HEK293 (cell line): ENCODE results near the gene UBE2V1.

Source experiments
- CTCF ChIA-PET: fragments of 350-600 bp; formaldehyde crosslinking; extraction: SDS; loops from one replicate; lab custom pipeline; 2021; ENCODE audit warnings: antibody characterized with exemption; lab: Yijun Ruan, JAX
- POLR2A ChIA-PET: fragments of 300-600 bp; formaldehyde crosslinking; extraction: SDS; loops from one replicate; lab custom pipeline; 2020; ENCODE audit warnings: antibody characterized with exemption, inconsistent platforms; lab: Yijun Ruan, JAX
- H3K27ac ChIP-seq: fragments of 200-500 bp; sonication (Bioruptor generic); 2 replicates; pipeline ENCODE4 v1.5.1; 2014; ENCODE audit warnings: low read depth, low read length, control low read depth, inconsistent platforms; ENCODE audit errors: extremely low read depth
- H3K36me3 ChIP-seq, 2 experiments: fragments of 200-500 bp in 1 of 2; sonication (Bioruptor generic) in 1 of 2; 1 replicate in 1 of 2; 2 replicates in 1 of 2; pipeline ENCODE4 v1.5.1; 2014 to 2017; ENCODE audit warnings: inconsistent platforms in 2 of 2, low read length in 2 of 2; ENCODE audit not compliant: control insufficient read depth in 2 of 2, insufficient read depth in 1 of 2
- H3K4me1 ChIP-seq: fragments of 200-500 bp; sonication (Bioruptor generic); 2 replicates; pipeline ENCODE4 v1.5.1; 2014; ENCODE audit warnings: mild to moderate bottlenecking, low read length, inconsistent platforms; ENCODE audit not compliant: control insufficient read depth, insufficient read depth
- H3K4me3 ChIP-seq: 2 replicates; pipeline ENCODE4 v1.5.1; 2011; ENCODE audit warnings: low read depth, mild to moderate bottlenecking, control low read depth, low read length, moderate library complexity
- H3K9me3 ChIP-seq: fragments of 200-500 bp; sonication (Bioruptor generic); 2 replicates; pipeline ENCODE4 v1.5.1; 2014; ENCODE audit warnings: low read depth, low read length, inconsistent platforms; ENCODE audit not compliant: control insufficient read depth, insufficient read depth
- GLI2 ChIP-seq: fragments of 450-650 bp; formaldehyde crosslinking; IDR thresholded peaks from 2 replicates; pipeline ENCODE4; 2017; ENCODE audit warnings: missing biosample characterization, missing genetic modification characterization, low read depth, borderline replicate concordance
- PRDM10 ChIP-seq: fragments of 450-650 bp; formaldehyde crosslinking; IDR thresholded peaks from 2 replicates; pipeline ENCODE4 v1.5.1; 2016; ENCODE audit warnings: missing biosample characterization, missing genetic modification characterization
- PRDM6 ChIP-seq: fragments of 450-650 bp; formaldehyde crosslinking; IDR thresholded peaks from 2 replicates; pipeline ENCODE4 v1.5.1; 2017; ENCODE audit warnings: missing biosample characterization, missing genetic modification characterization
- ZBTB21 ChIP-seq: fragments of 450-650 bp; formaldehyde crosslinking; IDR thresholded peaks from 2 replicates; pipeline ENCODE4 v1.5.1; 2017; ENCODE audit warnings: missing biosample characterization, missing genetic modification characterization
- ZEB2 ChIP-seq: fragments of 450-650 bp; formaldehyde crosslinking; IDR thresholded peaks from 2 replicates; pipeline ENCODE4 v1.5.1; 2016; ENCODE audit warnings: missing biosample characterization, missing genetic modification characterization
- ZNF146 ChIP-seq: fragments of 450-650 bp; formaldehyde crosslinking; IDR thresholded peaks from 2 replicates; pipeline ENCODE4 v1.5.1; 2016; ENCODE audit warnings: missing biosample characterization, missing genetic modification characterization
- ZNF157 ChIP-seq: fragments of 450-650 bp; formaldehyde crosslinking; IDR thresholded peaks from 2 replicates; pipeline ENCODE4 v1.5.1; 2016; ENCODE audit warnings: missing biosample characterization, missing genetic modification characterization
- ZNF169 ChIP-seq: fragments of 450-650 bp; formaldehyde crosslinking; IDR thresholded peaks from 2 replicates; pipeline ENCODE4 v1.5.1; 2016; ENCODE audit warnings: missing biosample characterization, missing genetic modification characterization
- ZNF239 ChIP-seq: fragments of 450-650 bp; formaldehyde crosslinking; IDR thresholded peaks from 2 replicates; pipeline ENCODE4 v1.5.1; 2016; ENCODE audit warnings: missing biosample characterization, missing genetic modification characterization
- ZNF404 ChIP-seq: fragments of 450-650 bp; formaldehyde crosslinking; IDR thresholded peaks from 2 replicates; pipeline ENCODE4 v1.5.1; 2017; ENCODE audit warnings: missing biosample characterization, missing genetic modification characterization
- ZNF416 ChIP-seq: fragments of 450-650 bp; formaldehyde crosslinking; IDR thresholded peaks from 2 replicates; pipeline ENCODE4 v1.5.1; 2016; ENCODE audit warnings: missing biosample characterization, missing genetic modification characterization
- ZNF510 ChIP-seq: fragments of 450-650 bp; formaldehyde crosslinking; IDR thresholded peaks from 2 replicates; pipeline ENCODE4 v1.5.1; 2018; ENCODE audit warnings: mild to moderate bottlenecking, missing genetic modification characterization, missing biosample characterization; ENCODE audit not compliant: insufficient replicate concordance
- ZNF645 ChIP-seq: fragments of 450-650 bp; formaldehyde crosslinking; IDR thresholded peaks from 2 replicates; pipeline ENCODE4; 2016; ENCODE audit warnings: missing biosample characterization, missing genetic modification characterization
- ZNF654 ChIP-seq: fragments of 450-650 bp; formaldehyde crosslinking; IDR thresholded peaks from 2 replicates; pipeline ENCODE4 v1.5.1; 2016; ENCODE audit warnings: low read depth, missing biosample characterization, missing genetic modification characterization
- ZNF785 ChIP-seq: fragments of 450-650 bp; formaldehyde crosslinking; IDR thresholded peaks from 2 replicates; pipeline ENCODE4 v1.5.1; 2016; ENCODE audit warnings: missing biosample characterization, missing genetic modification characterization
- ZSCAN18 ChIP-seq: fragments of 450-650 bp; formaldehyde crosslinking; IDR thresholded peaks from 2 replicates; pipeline ENCODE4 v1.5.1; 2016; ENCODE audit warnings: missing biosample characterization, missing genetic modification characterization
- ZSCAN23 ChIP-seq: fragments of 450-650 bp; formaldehyde crosslinking; IDR thresholded peaks from 2 replicates; pipeline ENCODE4 v1.5.1; 2016; ENCODE audit warnings: missing biosample characterization, missing genetic modification characterization
- ZSCAN5A ChIP-seq: fragments of 450-650 bp; formaldehyde crosslinking; IDR thresholded peaks from 2 replicates; pipeline ENCODE4 v1.5.1; 2016; ENCODE audit warnings: missing biosample characterization, missing genetic modification characterization
- ZXDB ChIP-seq: fragments of 450-650 bp; formaldehyde crosslinking; IDR thresholded peaks from 2 replicates; pipeline ENCODE4 v1.5.1; 2016; ENCODE audit warnings: missing biosample characterization, missing genetic modification characterization

UBE2V1 gene

GRCh38 chr20:50056408-50056926 is 56.5 kb downstream of the UBE2V1 start:
- Histone ChIP-seq H3K27ac (no peak overlapping the region), H3K9me3 (no peaks in the 10 kb centered on the region), H3K4me1 (no peaks in the 10 kb centered on the region), H3K36me3 (no peaks in the 10 kb centered on the region)
- TF ChIP-seq ZNF146 (tag by site-specific recombination) = peak; percentile 66
- no peak for TF ChIP-seq ZXDB (tag by site-specific recombination)
- TF ChIP-seq GLI2 (tag by site-specific recombination) = no peak
- TF ChIP-seq ZNF510 (tag by site-specific recombination) = no peak
- no peak for TF ChIP-seq PRDM6
- no peak for TF ChIP-seq ZNF169
- TF ChIP-seq, all 188 proteins: peak for 1
- ChIA-PET CTCF (interaction anchor here (2.0 kb wide), 1 partner anchor 15 kb away, joined by 5 read pairs; no protein-coding TSS in a partner anchor), POLR2A (interaction anchor here (0.6 kb wide), 1 partner anchor 273 kb away, joined by 3 read pairs; no protein-coding TSS in a partner anchor)
- no peak overlapping the region for H3K4me3 ChIP-seq

GRCh38 chr20:50055524-50056083 is 57.3 kb downstream of the UBE2V1 start:
- CTCF ChIA-PET = interaction anchor here (2.0 kb wide), 1 partner anchor 16 kb away, joined by 5 read pairs; no protein-coding TSS in a partner anchor
- TF ChIP-seq ZBTB21 (tag by site-specific recombination) (no peak), ZNF416 (tag by site-specific recombination) (no peak), ZSCAN18 (tag by site-specific recombination) (no peak), ZNF404 (tag by site-specific recombination) (no peak), ZNF645 (tag by site-specific recombination) (no peak), ZSCAN23 (no peak), ZNF157 (no peak), ZNF654 (tag by site-specific recombination) (no peak), ZSCAN5A (tag by site-specific recombination) (no peak), ZNF785 (tag by site-specific recombination) (no peak), ZNF239 (tag by site-specific recombination) (no peak), PRDM10 (tag by site-specific recombination) (no peak), ZEB2 (tag by site-specific recombination) (no peak)
- Histone ChIP-seq H3K9me3 (no peaks in the 10 kb centered on the region), H3K36me3 (no peaks in the 10 kb centered on the region), H3K4me1 (no peaks in the 10 kb centered on the region), H3K4me3 (no peak overlapping the region), H3K27ac (no peak overlapping the region)
- POLR2A ChIA-PET = interaction anchor here (0.6 kb wide), 1 partner anchor 274 kb away, joined by 3 read pairs; no protein-coding TSS in a partner anchor
